C4-2B (cell line): ENCODE data around the gene SLC18A3.

ENCODE experiments used
- H3K27ac ChIP-seq: fragments of 450-650 bp; 2 replicates; pipeline ENCODE4 v1.5.1; 2017
- ZFX ChIP-seq: fragments of 450-650 bp; IDR thresholded peaks from 2 replicates; pipeline ENCODE4 v1.6.1; 2017
- TF ChIP-seq, protein P1 (sequence below): fragments of 450-650 bp; conservative IDR thresholded peaks from 2 replicates; pipeline ENCODE4 v1.5.1; 2017; ENCODE audit warnings: mild to moderate bottlenecking

The SLC18A3 gene

DNA sequence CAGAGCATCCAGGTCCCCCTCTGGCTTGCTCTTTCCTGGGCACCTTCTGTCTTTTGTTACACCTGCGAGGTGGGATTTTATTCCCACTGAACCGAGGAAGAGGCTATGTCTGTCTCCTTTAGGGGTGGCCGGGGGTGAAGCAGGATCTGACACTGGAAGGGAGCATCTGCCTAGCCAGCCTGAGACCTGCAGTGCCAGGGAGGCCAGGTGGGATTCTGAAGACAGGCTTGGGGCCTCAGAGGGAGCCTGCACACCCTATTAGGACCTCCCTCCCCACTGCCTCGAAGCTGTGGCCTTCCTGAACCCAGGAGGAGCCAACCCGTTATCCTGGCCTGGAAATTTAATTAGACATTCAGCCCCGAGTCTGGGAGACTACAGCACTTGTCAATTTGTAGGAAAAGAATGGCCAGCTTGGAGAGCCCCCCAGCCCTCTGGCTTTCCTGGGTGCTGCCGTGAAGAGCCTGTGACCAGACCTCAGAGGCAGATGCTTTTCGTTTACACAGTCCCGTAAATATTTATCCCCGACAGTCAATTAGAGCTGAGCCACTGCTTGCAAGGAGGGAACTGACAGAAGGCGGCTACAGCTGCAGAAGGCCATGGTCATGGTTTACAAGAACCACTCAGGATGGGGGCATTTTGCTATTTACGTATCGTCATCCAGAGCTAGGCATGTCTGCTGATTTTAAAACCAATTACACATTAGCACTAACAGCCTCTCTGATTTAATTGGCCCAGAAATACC, 23.4 kb downstream of the SLC18A3 start:
- TF ChIP-seq ZFX = no peak
- TF ChIP-seq, protein P1, sequence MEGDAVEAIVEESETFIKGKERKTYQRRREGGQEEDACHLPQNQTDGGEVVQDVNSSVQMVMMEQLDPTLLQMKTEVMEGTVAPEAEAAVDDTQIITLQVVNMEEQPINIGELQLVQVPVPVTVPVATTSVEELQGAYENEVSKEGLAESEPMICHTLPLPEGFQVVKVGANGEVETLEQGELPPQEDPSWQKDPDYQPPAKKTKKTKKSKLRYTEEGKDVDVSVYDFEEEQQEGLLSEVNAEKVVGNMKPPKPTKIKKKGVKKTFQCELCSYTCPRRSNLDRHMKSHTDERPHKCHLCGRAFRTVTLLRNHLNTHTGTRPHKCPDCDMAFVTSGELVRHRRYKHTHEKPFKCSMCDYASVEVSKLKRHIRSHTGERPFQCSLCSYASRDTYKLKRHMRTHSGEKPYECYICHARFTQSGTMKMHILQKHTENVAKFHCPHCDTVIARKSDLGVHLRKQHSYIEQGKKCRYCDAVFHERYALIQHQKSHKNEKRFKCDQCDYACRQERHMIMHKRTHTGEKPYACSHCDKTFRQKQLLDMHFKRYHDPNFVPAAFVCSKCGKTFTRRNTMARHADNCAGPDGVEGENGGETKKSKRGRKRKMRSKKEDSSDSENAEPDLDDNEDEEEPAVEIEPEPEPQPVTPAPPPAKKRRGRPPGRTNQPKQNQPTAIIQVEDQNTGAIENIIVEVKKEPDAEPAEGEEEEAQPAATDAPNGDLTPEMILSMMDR = no peak
- H3K27ac ChIP-seq = no peak overlapping the region

DNA sequence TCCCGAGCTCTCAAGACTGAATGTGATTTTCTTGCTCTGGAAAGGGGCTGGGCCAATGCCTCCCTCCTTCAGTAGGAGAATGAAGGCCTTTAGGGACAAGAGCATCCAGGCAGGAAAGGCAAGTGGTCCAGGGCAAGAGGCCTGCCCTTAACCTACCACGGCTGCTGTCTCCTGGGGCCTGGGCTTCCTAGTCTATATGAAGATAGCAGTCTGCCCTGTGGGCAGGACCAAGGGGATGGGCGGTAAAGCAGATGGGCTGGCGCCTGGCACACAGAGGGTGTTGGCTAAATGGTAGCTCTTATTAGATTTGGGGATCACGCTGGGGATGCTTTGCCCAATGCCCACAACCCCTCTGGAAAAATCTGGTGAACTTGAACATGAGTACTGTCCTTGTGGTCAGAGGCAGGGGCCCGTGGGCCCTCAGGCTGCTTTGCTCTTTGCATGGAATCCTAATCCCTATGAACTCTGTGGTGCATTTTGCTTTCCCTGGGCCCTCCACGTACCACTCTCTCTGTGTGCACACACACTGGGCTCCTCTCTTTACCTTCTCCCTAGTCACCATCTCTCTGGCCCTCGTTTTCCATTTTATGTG, 24.1 kb downstream of the SLC18A3 start:
- no peak overlapping the region for H3K27ac ChIP-seq
- TF ChIP-seq, protein P1 = no peak
- no peak for TF ChIP-seq ZFX

DNA sequence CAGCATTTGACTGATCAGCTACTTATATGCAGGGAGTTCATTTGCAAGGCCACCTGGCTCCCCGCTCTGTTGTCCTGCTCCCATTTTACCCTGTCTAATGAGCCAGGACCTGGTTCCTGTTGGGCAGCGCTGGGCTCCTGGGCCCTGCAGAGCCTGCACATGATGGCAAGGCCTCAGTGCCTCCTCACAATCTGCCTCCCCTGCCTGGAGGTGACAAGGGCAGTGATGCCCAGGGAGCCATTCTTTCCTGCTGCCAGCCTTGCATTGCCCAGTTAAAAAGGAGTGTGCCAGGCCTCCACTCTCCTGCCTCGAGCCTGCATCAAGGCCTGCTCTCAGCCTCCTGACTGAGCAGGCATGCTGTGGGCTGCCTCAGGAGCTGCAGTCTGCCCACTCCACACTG, 32.2 kb downstream of the SLC18A3 start:
- H3K27ac ChIP-seq = no peak overlapping the region
- TF ChIP-seq, protein P1 = no peak
- TF ChIP-seq ZFX = no peak

DNA sequence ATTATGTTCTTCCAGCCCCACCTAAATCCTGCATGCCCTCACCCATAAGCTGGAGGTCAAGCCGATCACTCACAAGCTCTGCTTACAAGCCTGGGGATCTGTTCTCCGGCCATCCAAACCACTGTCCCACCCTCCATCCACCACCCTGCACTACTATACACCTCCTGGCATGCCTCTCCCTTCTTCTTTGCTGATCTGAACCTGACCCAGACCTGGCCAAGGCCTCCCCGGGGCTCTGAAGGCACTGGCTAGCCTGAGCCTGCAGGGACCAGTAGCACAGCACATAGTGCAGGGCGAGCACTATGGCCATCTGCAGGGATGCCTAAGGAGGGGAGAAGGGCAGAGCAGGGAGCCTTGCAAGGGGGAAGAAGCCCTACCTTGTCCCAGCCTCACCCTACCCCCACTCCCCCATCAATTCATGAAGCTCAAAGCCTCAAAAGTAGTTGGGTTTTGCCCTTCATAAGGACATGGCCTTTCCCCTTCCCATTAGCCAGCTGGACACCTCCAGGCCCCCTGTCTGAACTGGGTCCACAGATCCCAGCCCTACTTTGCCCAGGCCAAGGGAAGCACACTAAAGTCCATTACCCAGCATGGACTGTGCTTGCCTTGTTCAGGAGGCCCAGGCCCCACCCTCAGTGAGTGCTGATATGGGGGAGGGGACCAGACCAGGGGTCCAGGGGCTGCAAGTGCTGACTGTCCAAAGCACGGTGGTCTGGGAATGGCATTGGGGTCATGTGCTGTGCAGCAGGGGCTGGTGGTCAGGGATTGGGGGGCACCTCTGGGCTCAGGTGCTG, 33.3 kb downstream of the SLC18A3 start:
- H3K27ac ChIP-seq = no peak overlapping the region
- TF ChIP-seq, protein P1 = no peak
- no peak for TF ChIP-seq ZFX

DNA sequence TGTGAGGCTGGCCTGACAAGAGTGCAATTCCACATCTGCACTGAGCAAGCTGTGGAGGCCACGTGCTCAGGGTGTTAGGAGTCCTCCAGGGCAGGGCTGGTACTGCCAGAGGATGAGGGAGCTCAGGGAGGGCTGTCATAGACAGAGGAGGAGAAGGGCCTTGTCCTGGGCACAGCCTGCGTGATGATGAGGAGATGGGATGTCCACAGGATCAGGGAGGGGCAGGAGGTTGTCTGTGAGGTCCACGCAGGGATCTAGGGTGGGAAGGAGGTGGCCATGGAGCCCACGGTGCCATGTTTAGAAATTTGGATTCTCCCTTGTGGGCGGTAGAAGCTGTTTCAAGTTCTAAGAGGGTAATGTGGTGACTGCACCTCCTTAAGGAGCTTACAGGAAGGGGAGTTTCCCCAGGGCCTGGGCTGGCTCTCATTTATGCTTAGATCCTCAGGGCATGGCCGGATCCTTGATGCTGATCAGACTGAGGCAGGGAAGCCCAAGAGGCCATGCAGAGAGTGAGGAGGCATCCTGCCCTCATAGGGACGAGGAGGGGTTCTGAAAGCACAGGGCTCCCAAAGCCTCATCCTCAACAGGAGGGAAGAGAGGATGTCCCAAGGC, 34.0 kb downstream of the SLC18A3 start:
- TF ChIP-seq, protein P1 = no peak
- TF ChIP-seq ZFX = no peak
- H3K27ac ChIP-seq = no peak overlapping the region

DNA sequence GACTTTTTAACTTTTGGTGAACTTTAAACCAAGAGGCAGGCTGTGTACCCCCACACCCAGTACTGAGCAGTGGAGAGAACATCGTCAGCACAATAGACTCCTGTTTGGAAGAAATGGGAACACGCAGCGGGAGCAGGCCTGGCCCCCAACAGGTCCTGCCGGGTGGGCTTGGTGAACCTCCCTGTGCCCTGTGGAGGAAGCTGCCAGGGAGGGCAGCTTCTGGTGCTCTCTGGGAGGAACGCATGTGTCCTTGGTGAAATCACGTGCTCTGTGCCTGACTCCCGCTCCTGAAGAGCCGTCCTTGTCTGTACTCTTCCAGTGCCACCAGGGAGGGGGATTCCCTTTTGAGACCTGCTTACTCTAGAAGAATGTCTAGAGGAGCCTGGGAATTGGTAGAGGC, 35.3 kb downstream of the SLC18A3 start:
- TF ChIP-seq, protein P1 = no peak
- no peak for TF ChIP-seq ZFX
- no peak overlapping the region for H3K27ac ChIP-seq
